Measurements from ENCODE around the gene BIRC2.

- TF ChIP-seq CTCF (IDR thresholded peaks at IDR 0.05): no peak
- no peak for TF ChIP-seq SIN3A (IDR thresholded peaks at IDR 0.05; ENCODE audit: borderline replicate concordance, low read depth, low read length)
- no peak for TF ChIP-seq GABPA (IDR thresholded peaks at IDR 0.05; ENCODE audit: low read depth)
- TF ChIP-seq IRF3 (IDR thresholded peaks at IDR 0.05; ENCODE audit: low read depth, low read length): no peak
- TF ChIP-seq RCOR1 (IDR thresholded peaks at IDR 0.05; ENCODE audit: low read length): no peak
- no peak for TF ChIP-seq RAD21 (IDR thresholded peaks at IDR 0.05; ENCODE audit: low read length)
- TF ChIP-seq TAF1 (IDR thresholded peaks at IDR 0.05; ENCODE audit: borderline replicate concordance, low read depth, low read length): no peak
- no peak for TF ChIP-seq FOXM1 (IDR thresholded peaks at IDR 0.05; ENCODE audit: low read depth)
- no peak for TF ChIP-seq YY1 (IDR thresholded peaks at IDR 0.05; ENCODE audit: low read depth)
- TF ChIP-seq, protein P1, sequence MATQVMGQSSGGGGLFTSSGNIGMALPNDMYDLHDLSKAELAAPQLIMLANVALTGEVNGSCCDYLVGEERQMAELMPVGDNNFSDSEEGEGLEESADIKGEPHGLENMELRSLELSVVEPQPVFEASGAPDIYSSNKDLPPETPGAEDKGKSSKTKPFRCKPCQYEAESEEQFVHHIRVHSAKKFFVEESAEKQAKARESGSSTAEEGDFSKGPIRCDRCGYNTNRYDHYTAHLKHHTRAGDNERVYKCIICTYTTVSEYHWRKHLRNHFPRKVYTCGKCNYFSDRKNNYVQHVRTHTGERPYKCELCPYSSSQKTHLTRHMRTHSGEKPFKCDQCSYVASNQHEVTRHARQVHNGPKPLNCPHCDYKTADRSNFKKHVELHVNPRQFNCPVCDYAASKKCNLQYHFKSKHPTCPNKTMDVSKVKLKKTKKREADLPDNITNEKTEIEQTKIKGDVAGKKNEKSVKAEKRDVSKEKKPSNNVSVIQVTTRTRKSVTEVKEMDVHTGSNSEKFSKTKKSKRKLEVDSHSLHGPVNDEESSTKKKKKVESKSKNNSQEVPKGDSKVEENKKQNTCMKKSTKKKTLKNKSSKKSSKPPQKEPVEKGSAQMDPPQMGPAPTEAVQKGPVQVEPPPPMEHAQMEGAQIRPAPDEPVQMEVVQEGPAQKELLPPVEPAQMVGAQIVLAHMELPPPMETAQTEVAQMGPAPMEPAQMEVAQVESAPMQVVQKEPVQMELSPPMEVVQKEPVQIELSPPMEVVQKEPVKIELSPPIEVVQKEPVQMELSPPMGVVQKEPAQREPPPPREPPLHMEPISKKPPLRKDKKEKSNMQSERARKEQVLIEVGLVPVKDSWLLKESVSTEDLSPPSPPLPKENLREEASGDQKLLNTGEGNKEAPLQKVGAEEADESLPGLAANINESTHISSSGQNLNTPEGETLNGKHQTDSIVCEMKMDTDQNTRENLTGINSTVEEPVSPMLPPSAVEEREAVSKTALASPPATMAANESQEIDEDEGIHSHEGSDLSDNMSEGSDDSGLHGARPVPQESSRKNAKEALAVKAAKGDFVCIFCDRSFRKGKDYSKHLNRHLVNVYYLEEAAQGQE (IDR thresholded peaks at IDR 0.05; ENCODE audit: low read depth, low read length): no peak
- TF ChIP-seq CHD2 (IDR thresholded peaks at IDR 0.05; ENCODE audit: low read length, partially characterized antibody): no peak
- TF ChIP-seq, protein P2, sequence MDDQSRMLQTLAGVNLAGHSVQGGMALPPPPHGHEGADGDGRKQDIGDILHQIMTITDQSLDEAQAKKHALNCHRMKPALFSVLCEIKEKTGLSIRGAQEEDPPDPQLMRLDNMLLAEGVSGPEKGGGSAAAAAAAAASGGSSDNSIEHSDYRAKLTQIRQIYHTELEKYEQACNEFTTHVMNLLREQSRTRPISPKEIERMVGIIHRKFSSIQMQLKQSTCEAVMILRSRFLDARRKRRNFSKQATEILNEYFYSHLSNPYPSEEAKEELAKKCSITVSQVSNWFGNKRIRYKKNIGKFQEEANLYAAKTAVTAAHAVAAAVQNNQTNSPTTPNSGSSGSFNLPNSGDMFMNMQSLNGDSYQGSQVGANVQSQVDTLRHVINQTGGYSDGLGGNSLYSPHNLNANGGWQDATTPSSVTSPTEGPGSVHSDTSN (IDR thresholded peaks at IDR 0.05): no peak
- no peak for TF ChIP-seq RFX5 (IDR thresholded peaks at IDR 0.05; ENCODE audit: low read length)
- TF ChIP-seq, protein P3, sequence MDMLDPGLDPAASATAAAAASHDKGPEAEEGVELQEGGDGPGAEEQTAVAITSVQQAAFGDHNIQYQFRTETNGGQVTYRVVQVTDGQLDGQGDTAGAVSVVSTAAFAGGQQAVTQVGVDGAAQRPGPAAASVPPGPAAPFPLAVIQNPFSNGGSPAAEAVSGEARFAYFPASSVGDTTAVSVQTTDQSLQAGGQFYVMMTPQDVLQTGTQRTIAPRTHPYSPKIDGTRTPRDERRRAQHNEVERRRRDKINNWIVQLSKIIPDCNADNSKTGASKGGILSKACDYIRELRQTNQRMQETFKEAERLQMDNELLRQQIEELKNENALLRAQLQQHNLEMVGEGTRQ (IDR thresholded peaks at IDR 0.05; ENCODE audit: borderline replicate concordance, low read depth, low read length): no peak
Measured at GRCh38 chr11:102415304-102415916, 68.4 kb downstream of the BIRC2 start.
